ENCODE results near the gene IMMP2L.
A peak's percentile ranks its signal among the peaks of the same experiment; 100 is the strongest.

Gene IMMP2L

GRCh38 chr7:110975486-110975885, 586.8 kb downstream of the IMMP2L start:
- H3K4me3 ChIP-seq (replicated peaks; ENCODE audit: low read depth, low read length) = no peak overlapping the region
- no peak for TF ChIP-seq CTCF (IDR thresholded peaks at IDR 0.05; ENCODE audit: low read length, missing control alignments)
- DNase-seq (ENCODE audit: low read depth) = no peak

- no peak for DNase-seq (ENCODE audit: low read depth)
- no peak for TF ChIP-seq CTCF (IDR thresholded peaks at IDR 0.05; ENCODE audit: low read length, missing control alignments)
- no peak overlapping the region for H3K4me3 ChIP-seq (replicated peaks; ENCODE audit: low read depth, low read length)
These were observed 587.9 kb downstream of the IMMP2L start for GRCh38 chr7:110974441-110974840.

GRCh38 chr7:110973196-110973990, 588.9 kb downstream of the IMMP2L start:
- H3K4me3 ChIP-seq (replicated peaks; ENCODE audit: low read depth, low read length) = no peak overlapping the region
- no peak for TF ChIP-seq CTCF (IDR thresholded peaks at IDR 0.05; ENCODE audit: low read length, missing control alignments)
- no peak for DNase-seq (ENCODE audit: low read depth)

GRCh38 chr7:110964775-110965174, 597.5 kb downstream of the IMMP2L start:
- TF ChIP-seq CTCF (IDR thresholded peaks at IDR 0.05; ENCODE audit: low read length, missing control alignments) = no peak
- no peak overlapping the region for H3K4me3 ChIP-seq (replicated peaks; ENCODE audit: low read depth, low read length)
- DNase-seq (ENCODE audit: low read depth) = no peak

GRCh38 chr7:110962826-110963225, 599.5 kb downstream of the IMMP2L start:
- H3K4me3 ChIP-seq (replicated peaks; ENCODE audit: low read depth, low read length) = no peak overlapping the region
- no peak for TF ChIP-seq CTCF (IDR thresholded peaks at IDR 0.05; ENCODE audit: low read length, missing control alignments)
- no peak for DNase-seq (ENCODE audit: low read depth)

GRCh38 chr7:110962374-110962773, 599.9 kb downstream of the IMMP2L start:
- DNase-seq (ENCODE audit: low read depth) = no peak
- TF ChIP-seq CTCF (IDR thresholded peaks at IDR 0.05; ENCODE audit: low read length, missing control alignments) = no peak
- H3K4me3 ChIP-seq (replicated peaks; ENCODE audit: low read depth, low read length) = no peak overlapping the region

GRCh38 chr7:110960811-110961210, 601.5 kb downstream of the IMMP2L start:
- no peak for TF ChIP-seq CTCF (IDR thresholded peaks at IDR 0.05; ENCODE audit: low read length, missing control alignments)
- DNase-seq (ENCODE audit: low read depth) = peak; percentile 8
- no peak overlapping the region for H3K4me3 ChIP-seq (replicated peaks; ENCODE audit: low read depth, low read length)

Measured in fibroblast of pulmonary artery (primary cell).